ENCODE data around the gene CCSER2.
A peak's percentile ranks its signal among the peaks of the same experiment; 100 is the strongest.
"Not testable (repeated sequence)": the region's sequence is repeated elsewhere in the genome, so short reads cannot be mapped to it uniquely, and the experiment has no call there.

Gene CCSER2

DNA sequence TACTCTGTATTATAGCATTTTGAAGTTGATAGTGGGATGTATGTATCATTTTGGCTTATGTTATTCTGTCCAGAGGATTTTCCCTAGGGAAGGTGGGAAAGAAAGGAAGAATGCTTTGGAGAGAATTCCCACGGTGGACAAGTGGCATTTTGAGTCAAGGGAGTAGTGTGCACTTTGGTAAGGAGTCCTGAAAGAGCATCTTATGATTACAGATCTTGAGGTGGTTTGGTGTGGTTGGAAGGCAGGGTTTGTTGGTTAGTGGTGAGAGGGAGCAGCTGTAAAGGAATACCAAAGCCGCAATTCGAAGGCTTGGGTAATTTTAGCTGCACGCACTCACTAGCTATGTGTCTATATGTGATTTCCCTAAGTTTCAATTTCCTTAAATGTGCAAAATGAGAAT, 16.1 kb downstream of the CCSER2 start:
- FAIRE-seq (no peak), DNase-seq (ENCODE audit: insufficient read length, low spot score) (no peak)

DNA sequence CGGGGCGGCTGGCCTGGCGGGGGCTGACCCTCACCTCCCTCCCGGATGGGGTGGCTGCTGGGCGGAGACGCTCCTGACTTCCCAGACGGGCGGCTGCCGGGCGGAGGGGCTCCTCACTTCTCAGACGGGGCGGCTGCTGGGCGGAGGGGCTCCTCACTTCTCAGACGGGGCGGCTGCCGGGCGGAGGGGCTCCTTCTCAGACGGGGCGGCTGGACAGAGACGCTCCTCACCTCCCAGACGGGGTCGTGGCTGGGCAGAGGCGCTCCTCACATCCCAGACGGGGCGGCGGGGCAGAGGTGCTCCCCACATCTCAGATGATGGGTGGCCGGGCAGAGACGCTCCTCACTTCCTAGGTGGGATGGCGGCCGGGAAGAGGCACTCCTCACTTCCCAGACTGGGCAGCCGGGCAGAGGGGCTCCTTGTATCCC, 19.2 kb downstream of the CCSER2 start:
- FAIRE-seq; DNase-seq (ENCODE audit: insufficient read length, low spot score): not testable (repeated sequence)

DNA sequence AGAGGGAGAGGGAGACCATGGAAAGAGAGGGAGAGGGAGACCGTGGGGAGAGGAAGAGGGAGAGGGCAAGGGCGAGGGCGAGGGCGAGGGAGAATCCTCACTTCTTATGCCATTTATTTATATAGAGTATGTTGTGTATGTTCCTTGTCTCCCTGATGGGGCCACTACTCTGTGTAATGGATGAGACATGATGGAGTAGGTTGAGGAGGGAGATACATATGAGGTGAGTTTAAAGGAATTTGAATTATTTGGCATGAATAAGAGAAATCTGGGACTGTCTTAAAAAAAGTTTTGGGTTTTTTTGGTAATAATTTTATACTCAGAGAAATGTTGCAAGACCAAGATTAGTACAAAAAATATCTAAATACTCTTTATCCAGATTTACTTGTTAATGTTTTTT, 20.1 kb downstream of the CCSER2 start:
- DNase-seq (ENCODE audit: insufficient read length, low spot score): no peak
- no peak for FAIRE-seq

DNA sequence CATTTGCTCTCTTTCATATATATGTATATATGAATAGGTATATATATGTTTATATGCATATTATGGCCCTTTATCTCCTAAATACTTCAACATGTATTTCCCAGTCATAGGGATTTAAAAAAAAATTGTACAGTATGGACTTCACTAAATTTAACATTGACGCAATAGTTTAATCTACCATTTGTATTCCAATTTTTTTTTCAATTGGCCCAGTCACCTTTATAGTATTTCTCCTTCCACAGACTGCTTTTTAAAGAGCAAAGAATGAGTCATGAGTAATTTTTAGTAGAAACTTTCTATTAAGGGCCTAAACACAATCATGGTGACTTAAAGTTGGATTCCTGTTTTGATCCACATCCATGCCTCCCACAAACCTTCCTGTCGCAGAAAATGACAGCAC, 20.5 kb downstream of the CCSER2 start:
- DNase-seq (ENCODE audit: insufficient read length, low spot score): no peak
- FAIRE-seq: no peak

DNA sequence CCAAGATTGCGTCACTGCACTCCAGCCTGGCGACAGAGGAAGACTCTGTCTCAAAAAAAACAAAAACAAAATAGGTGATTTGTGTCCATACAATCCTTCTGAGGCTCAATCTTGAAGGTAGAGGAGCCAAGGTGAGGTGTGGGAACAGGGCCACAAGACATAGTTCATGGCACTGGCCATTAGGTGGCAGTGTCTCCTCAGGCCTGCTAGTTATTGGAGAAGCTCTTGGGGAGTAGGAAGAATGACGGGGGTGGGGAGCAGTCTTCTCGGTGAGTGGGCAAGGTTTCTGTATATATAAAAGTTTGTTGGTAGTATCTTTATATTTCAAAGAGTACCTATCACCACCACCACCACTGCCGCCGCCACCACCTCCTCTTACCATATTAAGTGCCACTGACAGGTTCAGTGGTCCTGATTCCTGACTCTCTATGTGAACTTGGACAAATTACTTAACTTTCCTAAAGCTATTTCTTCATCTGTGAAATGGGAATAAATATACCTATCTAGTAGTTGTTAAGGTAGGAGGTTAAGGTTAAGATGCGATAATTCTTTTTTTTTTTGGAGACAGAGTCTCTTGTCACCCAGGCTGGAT, 24.0 kb downstream of the CCSER2 start:
- DNase-seq (ENCODE audit: insufficient read length, low spot score): peak; percentile 64
- peak; percentile 91 for FAIRE-seq

DNA sequence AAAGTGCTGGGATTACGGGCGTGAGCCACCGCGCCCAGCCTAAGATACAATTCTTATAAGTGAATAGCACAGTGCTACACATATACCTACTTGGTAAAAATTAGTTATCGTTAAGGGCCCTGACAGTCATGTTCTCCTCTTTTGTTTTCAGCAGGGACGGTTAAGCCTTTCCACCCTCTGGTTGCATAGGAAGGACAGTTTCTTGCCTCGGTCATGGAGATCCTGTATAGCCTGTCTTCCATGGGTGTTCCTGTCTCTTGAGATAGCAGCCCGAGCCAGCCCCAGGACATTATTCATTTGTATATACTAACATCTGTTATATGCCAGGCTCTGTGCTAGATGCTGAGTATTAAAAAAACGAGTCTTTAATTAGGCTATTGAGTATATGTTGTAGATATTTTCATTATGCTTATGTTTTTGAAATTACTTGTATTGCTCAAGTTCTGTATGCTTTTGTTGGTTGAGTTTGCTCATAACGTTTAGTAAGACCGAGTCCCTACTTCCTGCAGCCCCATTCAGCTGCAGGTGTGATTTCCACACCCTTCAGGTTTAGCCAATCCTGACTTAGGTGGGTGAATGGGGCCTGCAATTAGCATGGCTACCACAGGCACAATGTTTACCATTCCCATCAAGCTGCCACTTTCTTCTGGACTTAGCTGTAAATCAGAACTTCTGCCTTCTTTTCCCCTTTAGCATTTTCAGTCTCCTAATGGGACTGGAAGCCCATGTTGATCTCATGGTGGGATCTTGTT, 24.8 kb downstream of the CCSER2 start:
- FAIRE-seq (no peak), DNase-seq (ENCODE audit: insufficient read length, low spot score) (no peak)

DNA sequence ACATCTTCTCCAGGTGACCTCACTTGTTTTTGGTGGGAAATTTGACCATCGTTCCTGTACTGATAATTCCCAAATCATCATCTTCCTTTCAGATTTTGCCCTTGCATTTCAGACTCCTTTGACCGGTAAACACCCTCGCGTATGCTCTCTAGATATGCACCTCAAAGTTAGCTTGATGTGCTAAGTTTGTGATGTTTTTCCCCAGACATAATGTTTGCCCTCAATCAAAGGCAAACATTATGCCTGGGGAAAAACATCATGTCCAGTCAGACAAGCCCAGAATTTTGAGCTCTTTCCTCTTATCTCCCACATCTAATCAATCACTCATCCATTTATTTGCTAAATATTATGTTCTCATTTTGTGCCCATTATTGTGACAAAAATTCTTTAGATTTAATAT, 26.2 kb downstream of the CCSER2 start:
- DNase-seq (ENCODE audit: insufficient read length, low spot score): no peak
- FAIRE-seq: no peak

DNA sequence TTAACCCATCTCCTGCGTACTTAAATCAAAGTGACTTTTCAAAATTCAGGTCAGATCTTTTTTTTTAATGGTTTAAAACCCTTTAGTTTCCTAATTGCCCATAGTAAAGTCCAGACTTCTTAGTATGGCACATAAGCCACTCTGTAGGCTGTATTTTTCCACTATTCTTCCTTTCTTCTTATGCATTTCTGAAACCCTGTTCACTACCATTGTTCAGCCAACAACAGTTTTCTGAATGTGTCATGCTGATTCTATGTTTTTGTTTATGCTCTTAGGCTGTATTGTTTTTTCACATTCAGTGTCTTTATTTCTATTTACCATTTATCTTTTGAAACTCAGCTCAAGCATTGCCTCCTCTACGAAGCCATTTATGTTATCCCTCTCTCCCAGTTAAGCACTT, 26.7 kb downstream of the CCSER2 start:
- DNase-seq (ENCODE audit: insufficient read length, low spot score) (no peak), FAIRE-seq (no peak)

DNA sequence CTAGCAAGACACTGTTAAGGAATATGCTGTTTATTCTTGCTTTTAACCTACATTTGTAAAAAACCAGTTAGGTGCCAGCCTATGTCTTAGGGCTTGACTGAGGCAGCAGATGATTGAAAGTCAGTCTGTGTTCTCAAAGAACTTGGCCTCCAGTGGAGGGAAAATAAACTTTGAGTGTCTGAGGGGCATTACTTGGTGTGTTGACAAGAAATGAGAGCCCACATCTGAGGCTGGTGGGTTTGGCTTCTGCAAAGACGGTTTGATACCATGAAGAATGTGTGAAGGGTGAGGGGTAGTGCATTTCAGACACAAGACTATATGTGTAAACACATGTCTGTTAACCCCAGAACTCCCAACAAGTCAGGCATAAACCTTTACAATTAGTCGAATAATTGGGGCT, 28.5 kb downstream of the CCSER2 start:
- DNase-seq (ENCODE audit: insufficient read length, low spot score) (no peak), FAIRE-seq (no peak)

DNA sequence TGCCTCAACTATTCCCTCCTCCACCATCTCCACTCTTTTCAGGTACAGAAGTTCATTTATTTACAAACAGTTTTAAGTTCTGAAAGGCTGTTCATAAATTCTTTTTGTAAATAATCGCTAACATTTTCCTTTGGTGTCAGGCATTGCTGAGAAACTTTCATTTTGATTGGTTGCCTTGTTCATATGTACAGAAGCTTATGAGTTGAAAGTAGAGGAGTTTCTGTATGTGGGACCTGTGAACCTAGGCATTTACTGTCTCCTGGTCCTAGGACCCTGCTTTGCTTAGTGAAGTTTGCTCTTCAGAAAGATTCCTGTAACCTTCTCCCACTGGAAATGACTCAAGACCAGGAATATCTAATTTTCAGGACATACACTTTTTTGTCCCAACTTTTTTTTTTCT, 30.4 kb downstream of the CCSER2 start:
- FAIRE-seq (no peak), DNase-seq (ENCODE audit: insufficient read length, low spot score) (no peak)

DNA sequence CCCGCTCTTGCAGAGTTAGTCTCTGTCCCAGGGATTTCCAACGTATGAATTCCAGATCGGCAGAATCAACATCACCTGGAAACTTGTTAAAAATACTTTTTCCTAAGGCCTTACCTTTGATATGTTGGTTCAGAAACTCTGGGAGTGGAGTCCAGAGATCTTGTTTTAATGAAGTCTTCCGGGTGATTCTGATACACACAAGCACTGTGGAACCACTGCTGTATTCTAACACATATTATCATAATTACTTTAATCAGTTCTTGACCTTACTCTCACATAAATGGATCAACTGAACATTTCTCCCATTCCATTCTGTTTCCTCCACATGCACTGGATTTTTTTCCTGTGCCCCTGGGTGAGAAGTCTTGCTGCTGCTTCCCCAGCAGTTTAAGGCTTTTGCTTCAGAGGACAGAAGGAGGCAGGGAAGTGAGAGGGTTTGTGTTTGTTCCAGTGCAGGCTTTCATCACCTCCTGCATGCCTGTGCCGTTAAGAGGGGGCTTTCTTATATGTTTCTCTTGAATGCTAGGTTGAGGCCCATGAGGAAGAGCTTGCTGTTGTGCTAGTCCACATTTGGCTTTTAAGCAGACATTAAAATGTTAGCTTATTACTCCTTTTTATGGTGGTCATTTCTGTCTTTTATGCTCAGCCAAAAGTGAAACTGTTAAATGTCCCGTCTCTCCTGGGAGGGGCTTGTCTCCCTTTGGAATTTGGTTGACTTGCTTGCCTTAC, 32.4 kb downstream of the CCSER2 start:
- DNase-seq (ENCODE audit: insufficient read length, low spot score) (no peak), FAIRE-seq (no peak)

DNA sequence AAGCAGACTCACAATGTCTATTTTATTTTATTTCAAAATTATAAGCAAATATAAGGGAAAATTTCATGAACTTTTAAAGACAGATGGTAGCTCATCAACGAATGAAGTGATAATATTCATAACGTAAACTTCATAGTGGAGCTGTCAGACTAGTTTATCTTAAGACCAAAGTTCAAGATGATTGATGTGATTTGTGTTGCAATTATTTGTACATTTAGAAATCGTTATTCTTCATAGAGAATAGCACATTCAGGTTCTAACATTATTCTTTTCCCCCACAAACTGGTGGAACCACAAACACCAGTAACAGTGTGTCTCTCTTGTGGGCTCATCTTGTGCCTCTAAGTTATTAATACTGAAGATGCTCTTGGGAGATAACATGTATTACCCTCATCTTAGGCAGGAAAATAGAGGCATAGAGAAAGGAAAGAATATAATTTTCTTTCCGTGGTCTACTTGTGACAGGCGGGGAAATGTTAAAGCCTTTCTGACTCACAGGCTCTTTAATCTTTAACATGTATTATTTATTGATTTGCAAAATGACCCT, 37.0 kb downstream of the CCSER2 start:
- FAIRE-seq (no peak), DNase-seq (ENCODE audit: insufficient read length, low spot score) (no peak)

DNA sequence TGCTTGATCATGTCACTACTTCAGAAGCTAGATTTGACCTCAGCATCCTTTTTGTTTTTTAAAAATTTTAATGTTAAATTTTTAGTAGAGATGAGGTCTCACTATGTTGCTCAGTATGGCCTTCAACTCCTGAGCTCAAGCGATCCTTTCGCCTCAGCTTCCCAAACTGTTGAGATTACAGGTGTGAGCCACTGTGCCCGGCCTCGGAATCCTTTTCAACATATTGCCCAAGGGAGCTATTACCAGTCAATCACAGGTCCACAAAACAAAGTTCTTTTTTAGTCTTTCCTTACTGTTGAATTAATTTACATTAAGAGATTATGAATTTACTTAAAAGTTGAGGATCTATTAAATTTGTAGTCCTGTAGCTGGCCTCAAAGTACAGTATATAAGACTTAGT, 37.7 kb downstream of the CCSER2 start:
- DNase-seq (ENCODE audit: insufficient read length, low spot score) (no peak), FAIRE-seq (no peak)

DNA sequence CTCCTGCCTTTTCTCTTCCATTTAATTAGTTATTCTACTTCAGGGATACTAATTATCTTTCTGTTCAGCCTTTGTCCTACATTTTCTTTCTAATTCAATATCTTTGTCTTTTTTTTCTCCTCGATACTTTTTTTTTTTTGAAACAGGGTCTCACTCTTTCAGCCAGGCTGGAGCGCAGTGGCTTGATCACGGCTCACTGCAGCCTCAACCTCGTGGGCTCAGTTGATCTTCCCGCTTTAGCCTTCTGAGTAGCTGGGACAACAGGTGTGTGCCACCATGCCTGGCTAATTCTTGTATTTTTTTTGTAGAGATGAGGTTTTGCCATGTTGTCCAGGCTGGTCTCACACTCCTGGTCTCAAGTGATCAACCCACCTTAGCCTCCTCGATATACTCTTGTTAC, 38.9 kb downstream of the CCSER2 start:
- no peak for DNase-seq (ENCODE audit: insufficient read length, low spot score)
- FAIRE-seq: no peak

DNA sequence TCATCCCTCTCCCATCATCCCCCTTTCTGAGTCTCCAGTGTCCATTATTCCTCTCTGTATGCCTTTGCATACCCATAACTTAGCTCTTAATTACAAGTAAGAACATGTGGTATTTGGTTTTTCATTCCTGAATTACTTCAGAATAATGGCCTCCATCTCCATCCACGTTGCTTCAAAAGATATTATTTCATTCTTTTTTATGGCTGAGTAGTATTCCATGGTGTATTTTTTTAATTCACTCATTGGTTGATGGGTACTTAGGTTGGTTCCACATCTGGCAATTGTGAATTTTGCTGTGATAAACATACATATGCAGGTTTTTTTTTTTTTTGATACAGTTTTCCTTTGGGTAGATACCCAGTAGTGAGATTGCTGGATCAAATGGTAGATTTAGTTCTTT, 40.4 kb downstream of the CCSER2 start:
- FAIRE-seq: no peak

DNA sequence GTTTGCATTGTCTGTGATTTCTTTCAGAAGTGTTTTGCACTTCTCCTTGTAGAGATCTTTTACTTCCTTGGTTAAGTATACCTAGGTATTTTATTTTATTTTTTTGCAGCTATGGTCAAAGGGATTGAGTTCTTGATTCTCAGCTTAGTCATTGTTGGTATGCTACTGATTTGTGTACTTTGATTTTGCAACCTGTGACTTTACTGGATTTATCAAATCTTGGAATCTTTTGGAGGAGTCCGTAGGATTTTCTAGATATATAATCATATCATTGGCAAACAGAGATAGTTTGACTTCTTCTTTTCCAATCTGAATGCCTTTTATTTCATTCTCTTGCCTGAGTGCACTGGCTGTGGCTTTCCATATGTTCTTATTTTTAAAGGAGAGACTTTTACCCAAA, 41.9 kb downstream of the CCSER2 start:
- FAIRE-seq (no peak), DNase-seq (ENCODE audit: insufficient read length, low spot score) (no peak)

More for the DNA sequence above, 40.4 kb downstream of the CCSER2 start:
- no peak for DNase-seq (ENCODE audit: insufficient read length, low spot score)

DNA sequence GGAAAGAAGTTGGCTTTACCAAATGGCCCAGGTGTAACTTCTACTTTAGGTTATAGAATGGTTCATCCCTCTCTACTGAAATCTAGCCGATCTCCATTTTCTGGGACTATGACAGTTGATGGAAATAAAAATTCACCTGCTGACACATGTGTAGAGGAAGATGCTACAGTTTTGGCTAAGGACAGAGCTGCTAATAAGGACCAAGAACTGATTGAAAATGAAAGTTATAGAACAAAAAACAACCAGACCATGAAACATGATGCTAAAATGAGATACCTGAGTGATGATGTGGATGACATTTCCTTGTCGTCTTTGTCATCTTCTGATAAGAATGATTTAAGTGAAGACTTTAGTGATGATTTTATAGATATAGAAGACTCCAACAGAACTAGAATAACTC, 43.6 kb downstream of the CCSER2 start:
- FAIRE-seq (no peak), DNase-seq (ENCODE audit: insufficient read length, low spot score) (no peak)

DNA sequence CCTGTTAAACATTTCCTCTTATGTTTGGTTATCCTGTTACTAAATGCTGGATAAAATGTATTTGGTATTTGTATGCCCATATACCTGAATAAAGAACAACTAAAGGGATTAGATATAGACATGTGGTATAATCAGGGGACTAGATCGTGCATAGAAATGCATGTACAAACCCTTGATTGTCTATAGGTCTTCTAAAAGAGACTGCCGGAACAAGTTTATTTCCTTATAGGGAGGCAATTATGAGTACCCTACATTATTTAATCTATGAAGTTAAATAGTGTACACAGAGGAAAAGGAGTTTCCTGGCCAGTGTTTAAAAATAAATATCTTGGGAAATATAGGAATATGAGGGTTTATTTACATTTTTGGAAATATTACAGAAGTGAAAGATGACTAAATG, 44.6 kb downstream of the CCSER2 start:
- DNase-seq (ENCODE audit: insufficient read length, low spot score): no peak
- FAIRE-seq: no peak

DNA sequence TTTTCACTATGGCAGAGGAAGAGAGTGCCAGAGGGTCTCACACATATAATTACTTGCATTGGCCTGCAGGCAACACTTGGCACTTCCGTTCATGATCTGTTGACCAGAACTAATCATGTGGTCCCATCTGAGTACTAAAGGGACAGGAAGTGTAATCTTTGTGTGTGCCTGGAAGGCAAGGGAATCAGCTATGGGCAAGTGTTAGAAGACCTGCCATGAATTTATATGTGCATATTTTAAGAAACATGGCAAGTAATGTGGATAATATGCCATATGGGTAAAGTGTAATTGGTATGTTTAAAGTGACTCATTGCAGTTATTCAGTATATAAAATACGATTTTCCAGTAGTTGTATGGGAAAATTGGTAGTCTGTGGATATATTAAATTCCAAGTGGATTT, 46.1 kb downstream of the CCSER2 start:
- DNase-seq (ENCODE audit: insufficient read length, low spot score) (no peak), FAIRE-seq (peak; percentile 28)

DNA sequence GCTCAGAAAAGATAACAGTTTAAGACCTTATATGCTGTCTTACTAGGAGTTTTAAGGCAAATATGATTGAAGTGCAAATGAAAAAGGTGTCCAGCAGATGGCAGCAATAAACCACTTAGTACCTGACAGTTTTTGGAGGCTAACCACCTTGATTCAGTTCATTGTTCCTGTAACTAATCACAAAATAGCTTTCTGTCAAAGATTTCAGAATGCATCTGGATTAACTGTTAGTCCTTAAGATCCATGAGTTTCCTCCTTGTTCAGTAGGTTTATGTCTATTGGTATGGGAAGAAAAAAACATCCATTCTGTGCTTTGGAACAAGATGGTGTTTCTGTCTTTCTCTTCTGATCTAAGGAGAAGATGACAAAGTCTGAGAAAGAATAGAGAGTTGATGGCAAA, 46.6 kb downstream of the CCSER2 start:
- FAIRE-seq (peak; percentile 95), DNase-seq (ENCODE audit: insufficient read length, low spot score) (peak; percentile 4)

DNA sequence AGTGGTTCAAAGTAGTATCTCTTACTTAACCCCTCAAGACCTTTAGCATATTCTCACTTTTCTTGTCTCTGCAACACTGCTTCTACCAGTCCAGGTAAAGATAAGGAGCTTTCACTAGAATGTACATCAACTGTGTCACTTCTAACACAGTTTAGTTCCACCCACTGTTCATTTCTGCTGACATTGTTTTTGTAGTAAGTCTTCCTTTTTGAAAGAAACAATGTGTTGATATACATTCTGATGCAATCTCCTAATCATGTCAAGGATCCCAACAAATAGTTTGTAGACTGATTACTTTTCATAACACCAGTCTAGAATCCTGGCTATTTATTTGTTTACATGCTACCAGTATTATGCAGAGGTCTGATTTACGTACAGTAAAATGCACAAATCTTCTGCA, 47.5 kb downstream of the CCSER2 start:
- no peak for DNase-seq (ENCODE audit: insufficient read length, low spot score)
- no peak for FAIRE-seq

DNA sequence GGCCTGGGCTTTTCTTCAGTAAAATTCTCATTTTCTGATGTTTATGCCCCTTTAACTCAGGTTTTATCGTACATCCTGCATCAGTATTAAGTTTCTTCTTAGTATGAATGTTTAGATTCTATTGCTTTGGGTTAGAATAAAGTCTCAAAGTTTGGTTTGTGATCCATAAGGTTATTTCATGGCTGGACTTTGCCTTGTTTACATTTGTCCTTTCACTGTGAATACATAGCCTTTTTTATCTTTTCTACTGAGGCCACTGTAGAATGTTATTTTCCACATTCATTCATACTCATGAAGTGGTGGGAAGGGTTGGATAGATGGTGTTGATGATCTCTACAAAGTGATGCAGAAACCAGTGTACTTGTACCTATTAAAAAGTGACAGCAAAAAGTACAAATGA, 59.8 kb downstream of the CCSER2 start:
- no peak for DNase-seq (ENCODE audit: insufficient read length, low spot score)
- no peak for FAIRE-seq
